Measurements from ENCODE around the gene TOP2A.

DNA sequence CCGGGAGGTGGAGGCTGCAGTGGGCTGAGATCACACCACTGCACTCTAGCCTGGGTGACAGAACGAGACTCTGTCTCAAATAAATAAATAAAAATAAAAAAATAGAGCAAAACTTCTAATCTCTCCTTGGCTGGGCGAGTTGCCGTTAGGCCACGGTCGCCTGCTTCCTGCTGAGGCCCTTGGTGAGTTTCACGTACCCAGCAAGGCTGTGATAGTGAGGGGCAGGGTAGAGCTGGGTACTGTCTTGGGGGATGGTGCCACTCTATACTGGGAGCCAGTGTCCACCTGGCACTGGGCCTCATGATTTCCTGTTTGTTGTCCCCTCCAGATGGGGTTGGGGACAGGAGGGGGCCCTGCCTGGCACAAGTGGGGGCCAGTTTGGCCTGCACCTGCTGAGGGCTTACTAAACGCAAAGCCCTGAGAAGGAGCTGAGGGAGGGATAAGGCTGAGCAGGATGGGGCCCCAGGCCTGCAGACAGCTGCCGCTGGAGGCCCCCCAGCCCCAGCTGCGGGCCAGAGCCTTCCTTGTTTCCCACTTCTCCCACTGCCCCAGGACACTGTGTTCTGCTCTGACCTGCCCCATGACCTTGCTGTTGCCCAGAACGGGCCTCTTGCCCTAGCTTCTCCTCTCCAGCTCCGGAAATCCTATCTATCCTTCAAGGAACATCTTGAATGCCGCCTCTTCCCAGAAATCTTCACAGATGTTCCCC is 78.6 kb downstream of the TOP2A start:
- TF ChIP-seq TAF1 (IDR thresholded peaks at IDR 0.05; ENCODE audit: low read depth) (no peak), SMC3 (conservative IDR thresholded peaks at IDR 0.05; ENCODE audit: poor library complexity) (no peak)

Data from neural cell (in vitro differentiated cells).